WTC11 (cell line): ENCODE measurements around the gene PBRM1. TPM values are rescaled to one million over a fixed set of nuclear protein-coding genes. Genes with fewer than 3 reads are reported as not detected.

Experiments used
- ATAC-seq: fragments of 200-7000 bp; cut with Tn5 transposase; 2 replicates; pipeline ENCODE4 v1.10.0; 2021; ENCODE audit warnings: mild to moderate bottlenecking, moderate library complexity
- CTCF ChIA-PET: fragments of 300-600 bp; sonication (Branson Sonifier 250); formaldehyde crosslinking; loops from one replicate; lab custom pipeline; 2021; ENCODE audit warnings: antibody characterized with exemption; lab: Charles Lee
- POLR2A ChIA-PET: fragments of 350-600 bp; sonication (Branson Sonifier 250); formaldehyde crosslinking; loops from one replicate; lab custom pipeline; 2021; ENCODE audit warnings: antibody characterized with exemption; lab: Charles Lee
- DNase-seq: peaks from one replicate; pipeline ENCODE4 v3.0.0; 2021; ENCODE audit warnings: low spot score
- H3K27ac Mint-ChIP-seq: 2 replicates; pipeline ENCODE4 v1.8.0; 2021; ENCODE audit warnings: mixed read lengths
- H3K27me3 Mint-ChIP-seq: 2 replicates; pipeline ENCODE4 v1.8.0; 2021; ENCODE audit warnings: low read depth, mild to moderate bottlenecking, moderate library complexity, mixed read lengths
- H3K36me3 Mint-ChIP-seq: 2 replicates; pipeline ENCODE4 v1.8.0; 2021; ENCODE audit warnings: mixed read lengths
- H3K4me1 Mint-ChIP-seq: 2 replicates; pipeline ENCODE4 v1.8.0; 2022; ENCODE audit warnings: mixed read lengths
- H3K4me3 Mint-ChIP-seq: 2 replicates; pipeline ENCODE4 v1.8.0; 2021; ENCODE audit warnings: mild to moderate bottlenecking, moderate library complexity, mixed read lengths
- H3K9me3 Mint-ChIP-seq: 2 replicates; pipeline ENCODE4 v1.8.0; 2021; ENCODE audit warnings: mixed read lengths
- ATF1 ChIP-seq: sonication (generic); formaldehyde crosslinking; IDR thresholded peaks from 2 replicates; pipeline ENCODE4 v1.8.1; 2023; ENCODE audit warnings: mild to moderate bottlenecking, moderate library complexity, missing genetic modification reagents
- ATF2 ChIP-seq: sonication (generic); formaldehyde crosslinking; IDR thresholded peaks from 2 replicates; pipeline ENCODE4 v1.8.1; 2022; ENCODE audit warnings: low read depth, missing genetic modification reagents, borderline replicate concordance
- ATF6 ChIP-seq: sonication (generic); formaldehyde crosslinking; IDR thresholded peaks from 2 replicates; pipeline ENCODE4 v1.8.1; 2023; ENCODE audit warnings: mild to moderate bottlenecking, missing genetic modification reagents
- E2F4 ChIP-seq: sonication (generic); formaldehyde crosslinking; IDR thresholded peaks from 2 replicates; pipeline ENCODE4 v1.8.1; 2022; ENCODE audit warnings: low read depth, mild to moderate bottlenecking, moderate library complexity, missing genetic modification reagents, borderline replicate concordance
- E2F5 ChIP-seq: sonication (generic); formaldehyde crosslinking; IDR thresholded peaks from 2 replicates; pipeline ENCODE4 v1.8.1; 2022; ENCODE audit warnings: mild to moderate bottlenecking, moderate library complexity, missing genetic modification reagents
- JUN ChIP-seq: sonication (generic); formaldehyde crosslinking; IDR thresholded peaks from 2 replicates; pipeline ENCODE4 v1.8.0; 2023; ENCODE audit warnings: mild to moderate bottlenecking, missing genetic modification reagents
- MAX ChIP-seq: sonication (generic); formaldehyde crosslinking; IDR thresholded peaks from 2 replicates; pipeline ENCODE4 v1.8.0; 2022; ENCODE audit warnings: mild to moderate bottlenecking, missing genetic modification reagents
- MXD4 ChIP-seq: fragments of 250-450 bp; sonication (Bioruptor Pico); IDR thresholded peaks from 2 replicates; pipeline ENCODE4 v1.8.0; 2021; ENCODE audit warnings: mild to moderate bottlenecking, moderate library complexity, borderline replicate concordance
- NFYB ChIP-seq: sonication (generic); formaldehyde crosslinking; conservative IDR thresholded peaks from 2 replicates; pipeline ENCODE4 v1.8.0; 2022; ENCODE audit warnings: low read depth, missing genetic modification reagents
- NR1H2 ChIP-seq: sonication (generic); formaldehyde crosslinking; IDR thresholded peaks from 2 replicates; pipeline ENCODE4 v1.9.0; 2021; ENCODE audit warnings: mild to moderate bottlenecking, moderate library complexity, missing genetic modification reagents
- SMAD4 ChIP-seq: sonication (generic); formaldehyde crosslinking; IDR thresholded peaks from 2 replicates; pipeline ENCODE4 v1.8.0; 2022; ENCODE audit warnings: mild to moderate bottlenecking, missing genetic modification reagents
- TEAD4 ChIP-seq: sonication (generic); formaldehyde crosslinking; IDR thresholded peaks from 2 replicates; pipeline ENCODE4 v1.8.0; 2022; ENCODE audit warnings: mild to moderate bottlenecking, missing genetic modification reagents
- USF1 ChIP-seq: sonication (generic); formaldehyde crosslinking; IDR thresholded peaks from 2 replicates; pipeline ENCODE4 v1.8.0; 2022; ENCODE audit warnings: mild to moderate bottlenecking, missing genetic modification reagents
- USF2 ChIP-seq: sonication (generic); formaldehyde crosslinking; IDR thresholded peaks from 2 replicates; pipeline ENCODE4 v1.8.1; 2023; ENCODE audit warnings: mild to moderate bottlenecking, missing genetic modification reagents, moderate library complexity
- ZBTB43 ChIP-seq: sonication (generic); formaldehyde crosslinking; IDR thresholded peaks from 2 replicates; pipeline ENCODE4 v1.8.1; 2023; ENCODE audit warnings: mild to moderate bottlenecking, missing genetic modification reagents
- ZNF232 ChIP-seq: sonication (generic); formaldehyde crosslinking; IDR thresholded peaks from 2 replicates; pipeline ENCODE4 v1.8.0; 2022; ENCODE audit warnings: mild to moderate bottlenecking, missing genetic modification reagents
- ZNF396 ChIP-seq: fragments of 250-450 bp; sonication (Bioruptor Pico); IDR thresholded peaks from 2 replicates; pipeline ENCODE4 v1.8.0; 2021; ENCODE audit warnings: mild to moderate bottlenecking, moderate library complexity, borderline replicate concordance
- ZNF532 ChIP-seq: fragments of 250-450 bp; sonication (Bioruptor Pico); IDR thresholded peaks from 2 replicates; pipeline ENCODE4 v1.9.0; 2021; ENCODE audit warnings: mild to moderate bottlenecking, borderline replicate concordance
- ZNF671 ChIP-seq: fragments of 250-450 bp; sonication (Bioruptor Pico); IDR thresholded peaks from 2 replicates; pipeline ENCODE4 v1.8.0; 2021; ENCODE audit warnings: mild to moderate bottlenecking
- total RNA-seq: library from RNA; stranded (reverse); gene quantifications from 3 replicates; pipeline ENCODE4 v1.2.3, GENCODE V29; 2021

PBRM1 gene
- total RNA-seq, 1 experiment from 2014 or later = 48.8 TPM

- Mint-ChIP-seq H3K27me3 (no peaks in the 10 kb centered on the region; the same call in 1 of the 2 replicates), H3K9me3 (no peaks in the 10 kb centered on the region), H3K4me1 (no peaks in the 10 kb centered on the region), H3K4me3 (no peak overlapping the region), H3K36me3 (peaks cover 38% of the 10 kb centered on the region), H3K27ac (no peak overlapping the region)
- DNase-seq (peak; percentile 6), ATAC-seq (no peak)
- no peak for TF ChIP-seq MXD4 (CRISPR knock-in tag)
- no peak for TF ChIP-seq USF1 (CRISPR knock-in tag)
- no peak for TF ChIP-seq E2F5 (CRISPR knock-in tag)
- TF ChIP-seq NR1H2 = no peak
- TF ChIP-seq ATF6 (CRISPR knock-in tag) = no peak
- TF ChIP-seq MAX (CRISPR knock-in tag) = no peak
- TF ChIP-seq NFYB (CRISPR knock-in tag) = no peak
- no peak for TF ChIP-seq ZBTB43 (CRISPR knock-in tag)
- no peak for TF ChIP-seq ZNF671 (CRISPR knock-in tag)
- no peak for TF ChIP-seq ZNF396 (CRISPR knock-in tag)
- no peak for TF ChIP-seq E2F4 (CRISPR knock-in tag)
- no peak for TF ChIP-seq ATF2 (CRISPR knock-in tag)
- TF ChIP-seq JUN (CRISPR knock-in tag) = no peak
- no peak for TF ChIP-seq SMAD4 (CRISPR knock-in tag)
- no peak for TF ChIP-seq USF2 (CRISPR knock-in tag)
- TF ChIP-seq ZNF532 (CRISPR knock-in tag) = no peak
- no peak for TF ChIP-seq ZNF232 (CRISPR knock-in tag)
- TF ChIP-seq ATF1 = no peak
- TF ChIP-seq TEAD4 = no peak
- ChIA-PET POLR2A (no interaction called here), CTCF (no interaction called here)
These were observed 160.7 kb downstream of the PBRM1 start for GRCh38 chr3:52524752-52525679.
